ENCODE measurements around the gene VWC2L. TPM values are rescaled to one million over a fixed set of nuclear protein-coding genes. Genes with fewer than 3 reads are reported as not detected.

VWC2L gene
- total and polyA plus RNA-seq, 2 of the 8 experiments (the other 6 are each of a cell fraction or from before 2014, with no cell fraction given) = not detected

- Histone ChIP-seq H3K79me1 (ENCODE audit: low read depth, low read length) (no peaks in the 10 kb centered on the region), H3K4me3 (ENCODE audit: extremely low read depth in 1 of 4, insufficient read depth in 2 of 4, low read depth in 3 of 4, low read length in 4 of 4) (no peak overlapping the region), H4K91ac (replicated peaks; ENCODE audit: insufficient read length, low read length) (no peak overlapping the region), H4K5ac (ENCODE audit: insufficient read length, low read depth, low read length) (no peak overlapping the region), H3K27ac (ENCODE audit: low read depth, low read length) (no peak overlapping the region), H3K56ac (replicated peaks; ENCODE audit: insufficient read length, low read depth, low read length) (no peak overlapping the region), H3K79me2 (ENCODE audit: control insufficient read depth in 1 of 2, insufficient read depth in 2 of 2, low read length in 2 of 2) (no peaks in the 10 kb centered on the region), H3K4me2 (ENCODE audit: insufficient read depth in 1 of 2, low read depth in 2 of 2, low read length in 2 of 2) (no peak overlapping the region), H3K18ac (ENCODE audit: extremely low read depth, low read length) (no peak overlapping the region), H2BK5ac (ENCODE audit: low read depth, low read length) (no peak overlapping the region), H3K4ac (replicated peaks; ENCODE audit: insufficient read length, low read depth, low read length) (no peak overlapping the region), H3K23me2 (ENCODE audit: low read depth, low read length) (no peaks in the 10 kb centered on the region), H2BK20ac (ENCODE audit: low read length) (no peak overlapping the region), H4K8ac (ENCODE audit: extremely low read depth, insufficient read depth, low read length) (no peak overlapping the region), H2BK15ac (ENCODE audit: low read length) (no peak overlapping the region), H3K4me1 (replicated peaks in 1 of 4; ENCODE audit: control insufficient read depth in 3 of 4, insufficient read depth in 4 of 4, low read length in 3 of 4) (no peaks in the 10 kb centered on the region), H2BK120ac (replicated peaks; ENCODE audit: low read depth, low read length) (no peak overlapping the region), H2BK12ac (ENCODE audit: low read depth, low read length) (no peak overlapping the region), H4K20me1 (replicated peaks in 1 of 2; ENCODE audit: control insufficient read depth in 1 of 2, insufficient read depth in 2 of 2, low read length in 2 of 2) (no peaks in the 10 kb centered on the region), H3K27me3 (replicated peaks in 1 of 4; ENCODE audit: control insufficient read depth in 3 of 4, extremely low read depth in 1 of 4, insufficient read depth in 3 of 4, low read length in 3 of 4) (no peaks in the 10 kb centered on the region), H3K23ac (ENCODE audit: insufficient read length) (no peak overlapping the region), H2AFZ (ENCODE audit: low read length) (no peak overlapping the region), H3K36me3 (ENCODE audit: control insufficient read depth in 2 of 4, insufficient read depth in 4 of 4, low read length in 3 of 4) (no peaks in the 10 kb centered on the region), H3K14ac (ENCODE audit: insufficient read length) (no peak overlapping the region), H3K9me3 (ENCODE audit: insufficient read depth in 2 of 2, low read depth in 1 of 2, low read length in 1 of 2) (no peaks in the 10 kb centered on the region), H3K9ac (replicated peaks in 1 of 4; ENCODE audit: extremely low read depth in 1 of 4, low read depth in 3 of 4, low read length in 3 of 4) (no peak overlapping the region), H2AK5ac (ENCODE audit: low read depth, low read length) (no peak overlapping the region)
- ChIA-PET POLR2A (ENCODE audit: partially characterized antibody) (no interaction called here), CTCF (ENCODE audit: partially characterized antibody) (no interaction called here)
- FAIRE-seq = no peak
- no peak for DNase-seq (ENCODE audit: low read depth in 1 of 2, low spot score in 2 of 2)
- WGBS, 2 experiments (ENCODE audit: extremely low coverage in 1 of 2, insufficient coverage in 1 of 2, insufficient read length in 1 of 2, insufficient replicate concordance in 2 of 2, low coverage in 1 of 2, low lambda C conversion rate in 2 of 2, missing lambda C conversion rate in 1 of 2) = 98% methylated on average over 2 of the region's 2 CpGs; no CpG with 5 or more reads in 1 of the 2 experiments
- no peak for TF ChIP-seq BCL11A (IDR thresholded peaks at IDR 0.05; ENCODE audit: low read depth in 2 of 2, low read length in 2 of 2)
Observed at GRCh38 chr2:214549946-214550345, 139.1 kb downstream of the VWC2L start.

All from H1 (cell line).